ENCODE measurements around the gene LRFN2.

LRFN2 gene

GRCh38 chr6:40587240-40588069 lies at the start of gene LRFN2:
LRFN2 (minus strand) TSS chr6:40587364.
- DNase-seq = peak; percentile 54 to 59

- DNase-seq = no peak
These were observed 47.3 kb upstream of the LRFN2 start for GRCh38 chr6:40634429-40634828.

- peak; percentile 10 to 19 for DNase-seq
These were observed 44.6 kb upstream of the LRFN2 start for GRCh38 chr6:40631744-40632143.

GRCh38 chr6:40630488-40630887 lies 43.3 kb upstream of the LRFN2 start:
- no peak for DNase-seq

GRCh38 chr6:40630051-40630450 lies 42.9 kb upstream of the LRFN2 start:
- DNase-seq = no peak

GRCh38 chr6:40629463-40629862 lies 42.3 kb upstream of the LRFN2 start:
- DNase-seq = no peak

GRCh38 chr6:40627316-40627715 lies 40.2 kb upstream of the LRFN2 start:
- DNase-seq = no peak

- DNase-seq = no peak
These were observed 39.7 kb upstream of the LRFN2 start for GRCh38 chr6:40626886-40627285.

- no peak for DNase-seq
These were observed 36.8 kb upstream of the LRFN2 start for GRCh38 chr6:40623932-40624331.

GRCh38 chr6:40623178-40623577 lies 36.0 kb upstream of the LRFN2 start:
- no peak for DNase-seq

- DNase-seq = no peak
These were observed 33.5 kb upstream of the LRFN2 start for GRCh38 chr6:40620574-40621240.

GRCh38 chr6:40614671-40615070 lies 27.5 kb upstream of the LRFN2 start:
- no peak for DNase-seq

GRCh38 chr6:40611912-40612311 lies 24.7 kb upstream of the LRFN2 start:
- DNase-seq = no peak

GRCh38 chr6:40611434-40611833 lies 24.3 kb upstream of the LRFN2 start:
- no peak for DNase-seq

GRCh38 chr6:40610229-40610628 lies 23.1 kb upstream of the LRFN2 start:
- no peak for DNase-seq

- DNase-seq = no peak
These were observed 19.8 kb upstream of the LRFN2 start for GRCh38 chr6:40606981-40607380.

- DNase-seq = no peak
These were observed 19.4 kb upstream of the LRFN2 start for GRCh38 chr6:40606526-40606925.

- no peak for DNase-seq
These were observed 16.9 kb upstream of the LRFN2 start for GRCh38 chr6:40604082-40604481.

- DNase-seq = no peak
These were observed 12.4 kb upstream of the LRFN2 start for GRCh38 chr6:40599555-40599954.

- DNase-seq = no peak
These were observed 11.4 kb upstream of the LRFN2 start for GRCh38 chr6:40598516-40598915.

GRCh38 chr6:40597301-40597700 lies 10.1 kb upstream of the LRFN2 start:
- DNase-seq = no peak

GRCh38 chr6:40588480-40588879 lies 1.3 kb upstream of the LRFN2 start:
- no peak for DNase-seq

GRCh38 chr6:40588070-40588384 lies 863 bp upstream of the LRFN2 start:
- no peak for DNase-seq

GRCh38 chr6:40586369-40587201 lies 579 bp downstream of the LRFN2 start:
- peak in 1 of 2 donors; percentile 13 for DNase-seq

Measured in hippocampal formation (tissue), 2 donors.